Measurements from ENCODE around the gene MBD5. TPM values are rescaled to one million over a fixed set of nuclear protein-coding genes. Genes with fewer than 3 reads are reported as not detected.

The MBD5 gene
- total and polyA plus RNA-seq, 2 of the 4 experiments (the other 2 are of a cell fraction), result 9.8 to 14.2 TPM

GRCh38 chr2:148130581-148130980 lies 109.7 kb downstream of the MBD5 start:
- Histone ChIP-seq H3K4me1 (ENCODE audit: control insufficient read depth, insufficient read depth, low read length) (peaks cover 3% of the 10 kb centered on the region), H3K56ac (ENCODE audit: extremely low read depth, insufficient read depth, low read length) (no peak overlapping the region), H2BK120ac (ENCODE audit: low read depth, low read length) (no peak overlapping the region), H3K9ac (ENCODE audit: low read depth, low read length) (no peak overlapping the region), H3K79me1 (ENCODE audit: low read depth in 1 of 2, low read length in 2 of 2) (peaks cover 5 to 8% of the 10 kb centered on the region in 2 experiments; a peak in 3 of 4 replicates), H4K20me1 (ENCODE audit: insufficient read depth, low read length) (no peaks in the 10 kb centered on the region), H2AK5ac (ENCODE audit: low read depth, low read length) (no peak overlapping the region), H2BK20ac (ENCODE audit: low read depth, low read length) (no peak overlapping the region), H3K18ac (ENCODE audit: low read depth, low read length) (no peak overlapping the region), H3K4me2 (ENCODE audit: low read depth, low read length) (no peak overlapping the region; the same call in 1 of the 2 replicates), H3K27ac (ENCODE audit: insufficient read depth, low read length) (no peak overlapping the region), H2AK9ac (replicated peaks; ENCODE audit: low read depth, low read length, poor library complexity) (no peak overlapping the region), H3K23ac (ENCODE audit: low read depth, low read length) (no peak overlapping the region), H4K91ac (ENCODE audit: insufficient read depth, low read depth, low read length) (no peak overlapping the region), H3K4me3 (ENCODE audit: insufficient read depth, low read depth, low read length) (no peak overlapping the region), H4K5ac (ENCODE audit: low read depth, low read length) (no peak overlapping the region), H2AFZ (replicated peaks; ENCODE audit: low read length, poor library complexity) (no peak overlapping the region), H3K36me3 (ENCODE audit: control insufficient read depth, insufficient read depth, low read length) (no peaks in the 10 kb centered on the region), H2BK5ac (ENCODE audit: low read depth, low read length, poor library complexity, severe bottlenecking) (peak overlapping the region; percentile 7), H3K4ac (ENCODE audit: low read depth, low read length) (no peak overlapping the region), H4K8ac (ENCODE audit: low read depth in 2 of 2, low read length in 2 of 2) (no peak overlapping the region), H2BK15ac (ENCODE audit: low read depth, low read length) (no peak overlapping the region), H3K9me1 (ENCODE audit: insufficient read depth, low read length) (no peaks in the 10 kb centered on the region), H3K9me3 (ENCODE audit: control insufficient read depth, insufficient read depth, low read length) (no peaks in the 10 kb centered on the region), H3K14ac (replicated peaks; ENCODE audit: low read depth, low read length) (no peak overlapping the region), H3K27me3 (ENCODE audit: control insufficient read depth, insufficient read depth, low read length) (no peaks in the 10 kb centered on the region)
- intact Hi-C loops (cut with micrococcal nuclease) (loop anchor here (10.0 kb wide), 1 partner anchor 54 kb away; no protein-coding TSS in a partner anchor), in situ Hi-C loops (cut with MboI; ENCODE audit: low sequenced_read_pairs) (no loop called here), dilution Hi-C loops (cut with HindIII; ENCODE audit: low sequenced_read_pairs, unreplicated experiment) (no loop called here)
- ATAC-seq (ENCODE audit: low read depth) (peak; percentile 81), DNase-seq (peak; percentile 77)
- POLR2A ChIA-PET (ENCODE audit: unreplicated experiment), result no interaction called here
- CTCF ChIA-PET, result interaction anchor here (0.6 kb wide), 1 partner anchor 30 kb away, joined by 3 read pairs; no protein-coding TSS in a partner anchor
- WGBS, 2 experiments (ENCODE audit: extremely low coverage in 2 of 2, insufficient read length in 1 of 2), result no CpG with 5 or more reads among the region's 3 CpGs
- BruUV-seq (replicated peaks), result no TSS peak
- TF ChIP-seq CEBPB (IDR thresholded peaks at IDR 0.05; ENCODE audit: low read depth, low read length), result no peak
- peak; percentile 66 for TF ChIP-seq FOS (IDR thresholded peaks at IDR 0.05; ENCODE audit: low read depth, low read length)
- TF ChIP-seq, protein P1, sequence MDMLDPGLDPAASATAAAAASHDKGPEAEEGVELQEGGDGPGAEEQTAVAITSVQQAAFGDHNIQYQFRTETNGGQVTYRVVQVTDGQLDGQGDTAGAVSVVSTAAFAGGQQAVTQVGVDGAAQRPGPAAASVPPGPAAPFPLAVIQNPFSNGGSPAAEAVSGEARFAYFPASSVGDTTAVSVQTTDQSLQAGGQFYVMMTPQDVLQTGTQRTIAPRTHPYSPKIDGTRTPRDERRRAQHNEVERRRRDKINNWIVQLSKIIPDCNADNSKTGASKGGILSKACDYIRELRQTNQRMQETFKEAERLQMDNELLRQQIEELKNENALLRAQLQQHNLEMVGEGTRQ (IDR thresholded peaks at IDR 0.05; ENCODE audit: low read depth, low read length), result no peak
- TF ChIP-seq, protein P2, sequence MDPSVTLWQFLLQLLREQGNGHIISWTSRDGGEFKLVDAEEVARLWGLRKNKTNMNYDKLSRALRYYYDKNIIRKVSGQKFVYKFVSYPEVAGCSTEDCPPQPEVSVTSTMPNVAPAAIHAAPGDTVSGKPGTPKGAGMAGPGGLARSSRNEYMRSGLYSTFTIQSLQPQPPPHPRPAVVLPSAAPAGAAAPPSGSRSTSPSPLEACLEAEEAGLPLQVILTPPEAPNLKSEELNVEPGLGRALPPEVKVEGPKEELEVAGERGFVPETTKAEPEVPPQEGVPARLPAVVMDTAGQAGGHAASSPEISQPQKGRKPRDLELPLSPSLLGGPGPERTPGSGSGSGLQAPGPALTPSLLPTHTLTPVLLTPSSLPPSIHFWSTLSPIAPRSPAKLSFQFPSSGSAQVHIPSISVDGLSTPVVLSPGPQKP (IDR thresholded peaks at IDR 0.05; ENCODE audit: borderline replicate concordance, low read depth, low read length), result no peak

Data from IMR-90 (cell line).